K562 (cell line): ENCODE data around the gene TANK. TPM values are rescaled to one million over a fixed set of nuclear protein-coding genes. Genes with fewer than 3 reads are reported as not detected.
A peak's percentile ranks its signal among the peaks of the same experiment; 100 is the strongest.

Experiments used
- CBFA2T3 ChIP-seq: fragments of 450-650 bp; IDR thresholded peaks from 2 replicates; pipeline ENCODE4 v1.6.1; 2017
- CC2D1A ChIP-seq: fragments of 450-650 bp; IDR thresholded peaks from 2 replicates; pipeline ENCODE4 v1.6.1; 2017; ENCODE audit warnings: mild to moderate bottlenecking
- CTBP1 ChIP-seq: fragments of 450-650 bp; IDR thresholded peaks from 2 replicates; pipeline ENCODE4 v1.6.1; 2016; ENCODE audit warnings: borderline replicate concordance
- E2F4 ChIP-seq: sonication (generic); formaldehyde crosslinking; IDR thresholded peaks from 2 replicates; pipeline ENCODE4 v1.8.0; 2022; ENCODE audit warnings: mild to moderate bottlenecking, low read depth, missing genetic modification reagents
- HNRNPH1 ChIP-seq: fragments of 200-400 bp; formaldehyde crosslinking; optimal IDR thresholded peaks from 2 replicates; pipeline ENCODE3; 2017; ENCODE audit warnings: low read depth, mild to moderate bottlenecking, low read length, moderate library complexity
- KHSRP ChIP-seq: fragments of 450-650 bp; IDR thresholded peaks from 2 replicates; pipeline ENCODE4 v1.6.1; 2017
- MED1 ChIP-seq: sonication (generic); formaldehyde crosslinking; IDR thresholded peaks from 2 replicates; pipeline ENCODE4 v1.8.1; 2023; ENCODE audit warnings: missing genetic modification reagents, borderline replicate concordance
- MYNN ChIP-seq, 2 experiments: sonication (generic); formaldehyde crosslinking in 1 of 2; IDR thresholded peaks; 2 replicates each; pipeline versions ENCODE4 v1.5.0 to v1.6.1; 2016 to 2020; ENCODE audit warnings: antibody characterized with exemption in 1 of 2, missing genetic modification reagents in 1 of 2
- NR4A1 ChIP-seq, 2 experiments: fragments of 250-450 bp in 1 of 2; fragments of 450-650 bp in 1 of 2; sonication (Bioruptor Pico) in 1 of 2; IDR thresholded peaks; 2 replicates each; pipeline versions ENCODE4 v1.4.0 to v1.6.1; 2016 to 2020; ENCODE audit warnings: mild to moderate bottlenecking in 2 of 2, missing compliant biosample characterization in 1 of 2, missing genetic modification characterization in 1 of 2, moderate library complexity in 1 of 2
- SP1 ChIP-seq: sonication (generic); formaldehyde crosslinking; IDR thresholded peaks from 2 replicates; pipeline ENCODE4 v1.8.1; 2022; ENCODE audit warnings: mild to moderate bottlenecking, missing genetic modification reagents
- VEZF1 ChIP-seq: fragments of 200-800 bp; sonication (Bioruptor generic); IDR thresholded peaks from 2 replicates; pipeline ENCODE4 v1.6.1; 2017; ENCODE audit warnings: missing genetic modification characterization, missing compliant biosample characterization
- ZBTB40 ChIP-seq, 2 experiments: fragments of 450-650 bp in 1 of 2; sonication (generic) in 1 of 2; formaldehyde crosslinking in 1 of 2; IDR thresholded peaks; 2 replicates each; pipeline versions ENCODE4 v1.7.1 to v1.9.0; 2016 to 2022; ENCODE audit warnings: inconsistent platforms in 1 of 2, mild to moderate bottlenecking in 1 of 2, missing genetic modification reagents in 1 of 2
- ZC3H11A ChIP-seq: IDR thresholded peaks from 2 replicates; pipeline ENCODE4 v1.6.1; 2012; ENCODE audit warnings: low read depth, low read length, improper control_type of control experiment
- ZKSCAN8 ChIP-seq: fragments of 200-800 bp; sonication (Bioruptor generic); IDR thresholded peaks from 2 replicates; pipeline ENCODE4 v1.6.1; 2016; ENCODE audit warnings: missing genetic modification characterization, missing compliant biosample characterization
- ZNF175 ChIP-seq: fragments of 200-800 bp; sonication (Bioruptor generic); IDR thresholded peaks from 2 replicates; pipeline ENCODE4 v1.6.1; 2016; ENCODE audit warnings: low read depth, mild to moderate bottlenecking, missing genetic modification characterization, missing compliant biosample characterization
- ZNF316 ChIP-seq: fragments of 450-650 bp; IDR thresholded peaks from 2 replicates; pipeline ENCODE4 v1.6.1; 2016
- polyA plus RNA-seq, 8 experiments: library from polyadenylated mRNA; depleted of rRNA in 4 of 8; stranded (reverse) in 5 of 8; unstranded in 3 of 8; fragments of >200 nt; fragmentation: Nextera tagmentation in 2 of 8; fragmentation: Illumina TruSeq in 1 of 8; extraction: Ambion mirVana in 2 of 8; extraction: Trizol in 1 of 8; gene quantifications; 2 replicates each; pipeline versions ENCODE4 v1.2.1 to v1.2.3, GENCODE V29; 2011 to 2014; ENCODE audit warnings: inconsistent platforms in 1 of 8, missing spikeins in 1 of 8
- total RNA-seq, 7 experiments: library from RNA; depleted of rRNA in 6 of 7; stranded (reverse); fragments of >200 nt in 6 of 7; fragmentation: Illumina TruSeq in 2 of 7; extraction: Trizol in 2 of 7; gene quantifications; 2 replicates each; pipeline versions ENCODE4 v1.2.1 to v1.2.3, GENCODE V29; 2011 to 2021; ENCODE audit warnings: low replicate concordance in 1 of 7

The TANK gene
- total and polyA plus RNA-seq, 9 of the 15 experiments (the other 6 are each of a cell fraction or from before 2014, with no cell fraction given), result 43.0 to 91.5 (median 54.4) TPM

- TF ChIP-seq ZBTB40 (IDR thresholded peaks at IDR 0.05), result 0 out of 2 replicates have a peak, but pooled peaks have one; percentile 22
- TF ChIP-seq ZBTB40 (CRISPR knock-in tag; IDR thresholded peaks at IDR 0.05), result no peak
- TF ChIP-seq MED1 (CRISPR knock-in tag), result no peak
- peak; percentile 91 for TF ChIP-seq ZNF316
- TF ChIP-seq MYNN (IDR thresholded peaks at IDR 0.05), result peak; percentile 70; the same call in 1 of the 2 replicates
- no peak for TF ChIP-seq MYNN (CRISPR knock-in tag; IDR thresholded peaks at IDR 0.05)
- no peak for TF ChIP-seq ZC3H11A
- TF ChIP-seq KHSRP, result peak; percentile 77
- peak; percentile 36; the same call in 1 of the 2 replicates for TF ChIP-seq ZKSCAN8 (CRISPR knock-in tag)
- no peak for TF ChIP-seq NR4A1 (CRISPR knock-in tag; IDR thresholded peaks at IDR 0.05)
- peak; percentile 75 for TF ChIP-seq NR4A1 (tag; IDR thresholded peaks at IDR 0.05)
- no peak for TF ChIP-seq SP1 (CRISPR knock-in tag)
- TF ChIP-seq ZNF175 (CRISPR knock-in tag), result no peak
- peak; percentile 56; the same call in 1 of the 2 replicates for TF ChIP-seq CTBP1
- TF ChIP-seq HNRNPH1, result no peak
- peak; percentile 31; the same call in 1 of the 2 replicates for TF ChIP-seq VEZF1
- TF ChIP-seq CBFA2T3, result peak; percentile 98
- TF ChIP-seq CC2D1A, result peak; percentile 96; the same call in 1 of the 2 replicates
- no peak for TF ChIP-seq E2F4
Measured at GRCh38 chr2:161172901-161173540, 12.8 kb downstream of the TANK start (continued).
